Measurements from ENCODE around the gene GUCA2A.

- TF ChIP-seq CTCF (IDR thresholded peaks at IDR 0.05; ENCODE audit: control extremely low read depth in 1 of 3, insufficient read depth in 1 of 3, low read depth in 1 of 3, low read length in 3 of 3) (no peak), MAX (IDR thresholded peaks at IDR 0.05) (no peak), BACH1 (IDR thresholded peaks at IDR 0.05; ENCODE audit: low read length) (no peak), POLR2A (IDR thresholded peaks at IDR 0.05; ENCODE audit: control extremely low read depth in 1 of 2, low read depth in 2 of 2, low read length in 2 of 2) (no peak), POLR2AphosphoS5 (IDR thresholded peaks at IDR 0.05; ENCODE audit: low read depth, low read length) (no peak), RAD21 (IDR thresholded peaks at IDR 0.05 in 1 of 2, conservative IDR thresholded peaks at IDR 0.05 in 1 of 2; ENCODE audit: low read depth in 2 of 2, low read length in 2 of 2) (no peak), TAF7 (optimal IDR thresholded peaks at IDR 0.05; ENCODE audit: borderline replicate concordance, low read depth, low read length) (no peak), CEBPB (IDR thresholded peaks at IDR 0.05; ENCODE audit: low read depth, low read length) (no peak), ATF3 (IDR thresholded peaks at IDR 0.05; ENCODE audit: insufficient read depth, low read depth, low read length) (no peak), ASH2L (IDR thresholded peaks at IDR 0.05; ENCODE audit: low read length) (no peak)
Measured at GRCh38 chr1:42195841-42196240, 31.3 kb upstream of the GUCA2A start.

Measured in H1 (cell line).